H1 (cell line): ENCODE results near the gene SEMA3B.

ENCODE experiments used
- BRCA1 ChIP-seq: IDR thresholded peaks from 2 replicates; pipeline ENCODE4 v1.6.1; 2012; ENCODE audit warnings: low read depth, low read length, improper control_type of control experiment
- CHD2 ChIP-seq: IDR thresholded peaks from 2 replicates; pipeline ENCODE4 v1.6.1; 2012; ENCODE audit warnings: low read length, improper control_type of control experiment
- EGR1 ChIP-seq: IDR thresholded peaks from 2 replicates; pipeline ENCODE4 v1.6.1; 2011; ENCODE audit warnings: low read depth, low read length, borderline replicate concordance
- EP300 ChIP-seq, 2 experiments: IDR thresholded peaks; 1 replicate in 1 of 2; 2 replicates in 1 of 2; pipeline ENCODE4 v1.6.1; 2011 to 2012; ENCODE audit warnings: low read depth in 2 of 2, low read length in 2 of 2, mild to moderate bottlenecking in 2 of 2, borderline replicate concordance in 1 of 2, inconsistent platforms in 1 of 2, moderate library complexity in 1 of 2
- EZH2 ChIP-seq: fragments of 200-600 bp; sonication (generic); IDR thresholded peaks from 2 replicates; pipeline ENCODE4 v1.7.1; 2012; ENCODE audit warnings: low read depth, mild to moderate bottlenecking, moderate library complexity, low read length, inconsistent platforms; ENCODE audit not compliant: severe bottlenecking
- PHF8 ChIP-seq: fragments of 200-600 bp; sonication (generic); conservative IDR thresholded peaks from 2 replicates; pipeline ENCODE4 v1.7.1; 2012; ENCODE audit warnings: low read depth, mild to moderate bottlenecking, inconsistent platforms, low read length, moderate library complexity
- POLR2A ChIP-seq, 2 experiments: IDR thresholded peaks; 1 replicate in 1 of 2; 2 replicates in 1 of 2; pipeline ENCODE4 v1.6.1; 2011; ENCODE audit warnings: low read depth in 2 of 2, low read length in 2 of 2, mild to moderate bottlenecking in 2 of 2; ENCODE audit errors: control extremely low read depth in 1 of 2
- POLR2AphosphoS5 ChIP-seq: IDR thresholded peaks from 2 replicates; pipeline ENCODE4 v1.6.1; 2011; ENCODE audit warnings: low read depth, low read length
- RFX5 ChIP-seq: IDR thresholded peaks from 2 replicates; pipeline ENCODE4 v1.6.1; 2011; ENCODE audit warnings: low read depth, low read length, improper control_type of control experiment, borderline replicate concordance
- RNF2 ChIP-seq: fragments of 200-900, 300-1000 bp; sonication (generic); IDR thresholded peaks from 2 replicates; pipeline ENCODE4 v1.7.1; 2016; ENCODE audit warnings: borderline replicate concordance, low read depth, mild to moderate bottlenecking, antibody characterized with exemption, low read length; ENCODE audit not compliant: poor library complexity, severe bottlenecking; ENCODE audit errors: missing control alignments
- TF ChIP-seq, protein P1 (sequence below), 3 experiments: IDR thresholded peaks; 1 replicate in 2 of 3; 2 replicates in 1 of 3; pipeline versions ENCODE4 v1.5.1 to v1.6.1; 2011; ENCODE audit warnings: low read length in 3 of 3, mild to moderate bottlenecking in 3 of 3, inconsistent platforms in 2 of 3, low read depth in 1 of 3, moderate library complexity in 1 of 3; ENCODE audit not compliant: insufficient read depth in 1 of 3; ENCODE audit errors: control extremely low read depth in 1 of 3
- TF ChIP-seq, protein P2 (sequence below): IDR thresholded peaks from 2 replicates; pipeline ENCODE4 v1.6.1; 2012; ENCODE audit warnings: inconsistent platforms

DNA sequence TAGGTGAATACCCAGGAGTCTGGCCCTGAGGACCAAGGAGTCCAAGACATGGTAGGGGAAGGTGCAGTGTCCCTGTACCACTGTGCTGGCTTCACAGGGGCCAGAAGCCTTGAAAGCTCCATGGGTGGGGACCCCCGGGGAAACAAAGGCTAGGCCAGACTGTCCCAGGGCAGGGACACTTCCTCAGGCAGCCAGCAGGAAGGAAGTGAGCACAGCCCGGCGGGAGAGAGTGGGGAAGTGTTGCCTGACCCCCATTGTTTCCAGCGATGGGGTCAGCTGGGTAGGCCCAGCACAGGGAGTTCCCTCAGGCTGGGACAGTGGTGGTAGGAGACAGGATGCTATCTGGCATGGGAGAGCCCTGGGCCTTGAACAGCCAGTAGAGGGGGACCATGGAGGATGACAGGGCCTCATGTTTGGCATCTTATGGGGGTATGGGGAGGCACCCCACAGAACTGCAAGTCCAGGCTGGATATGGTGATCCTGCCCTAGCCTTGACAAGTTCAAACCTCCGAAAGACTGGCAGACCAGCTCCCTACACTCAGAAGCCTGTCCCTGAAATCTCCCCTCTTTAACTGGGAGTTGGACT lies 54.8 kb downstream of the SEMA3B start:
- TF ChIP-seq RFX5, result no peak
- TF ChIP-seq, protein P1, sequence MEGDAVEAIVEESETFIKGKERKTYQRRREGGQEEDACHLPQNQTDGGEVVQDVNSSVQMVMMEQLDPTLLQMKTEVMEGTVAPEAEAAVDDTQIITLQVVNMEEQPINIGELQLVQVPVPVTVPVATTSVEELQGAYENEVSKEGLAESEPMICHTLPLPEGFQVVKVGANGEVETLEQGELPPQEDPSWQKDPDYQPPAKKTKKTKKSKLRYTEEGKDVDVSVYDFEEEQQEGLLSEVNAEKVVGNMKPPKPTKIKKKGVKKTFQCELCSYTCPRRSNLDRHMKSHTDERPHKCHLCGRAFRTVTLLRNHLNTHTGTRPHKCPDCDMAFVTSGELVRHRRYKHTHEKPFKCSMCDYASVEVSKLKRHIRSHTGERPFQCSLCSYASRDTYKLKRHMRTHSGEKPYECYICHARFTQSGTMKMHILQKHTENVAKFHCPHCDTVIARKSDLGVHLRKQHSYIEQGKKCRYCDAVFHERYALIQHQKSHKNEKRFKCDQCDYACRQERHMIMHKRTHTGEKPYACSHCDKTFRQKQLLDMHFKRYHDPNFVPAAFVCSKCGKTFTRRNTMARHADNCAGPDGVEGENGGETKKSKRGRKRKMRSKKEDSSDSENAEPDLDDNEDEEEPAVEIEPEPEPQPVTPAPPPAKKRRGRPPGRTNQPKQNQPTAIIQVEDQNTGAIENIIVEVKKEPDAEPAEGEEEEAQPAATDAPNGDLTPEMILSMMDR (IDR thresholded peaks at IDR 0.05; ENCODE audit: control extremely low read depth in 1 of 3, insufficient read depth in 1 of 3, low read depth in 1 of 3, low read length in 3 of 3), result no peak
- no peak for TF ChIP-seq EZH2
- no peak for TF ChIP-seq BRCA1
- TF ChIP-seq, protein P2, sequence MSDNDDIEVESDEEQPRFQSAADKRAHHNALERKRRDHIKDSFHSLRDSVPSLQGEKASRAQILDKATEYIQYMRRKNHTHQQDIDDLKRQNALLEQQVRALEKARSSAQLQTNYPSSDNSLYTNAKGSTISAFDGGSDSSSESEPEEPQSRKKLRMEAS, result no peak
- TF ChIP-seq EP300 (IDR thresholded peaks at IDR 0.05; ENCODE audit: borderline replicate concordance in 1 of 2, low read depth in 2 of 2, low read length in 2 of 2), result no peak
- TF ChIP-seq EGR1, result no peak
- TF ChIP-seq POLR2AphosphoS5, result no peak
- TF ChIP-seq CHD2, result no peak
- no peak for TF ChIP-seq PHF8
- TF ChIP-seq RNF2, result no peak
- TF ChIP-seq POLR2A (IDR thresholded peaks at IDR 0.05; ENCODE audit: control extremely low read depth in 1 of 2, low read depth in 2 of 2, low read length in 2 of 2), result no peak
